AG09319 (cell line): ENCODE results near the gene MIGA1.
"Not testable (repeated sequence)": the region's sequence is repeated elsewhere in the genome, so short reads cannot be mapped to it uniquely, and the experiment has no call there.

Experiments
- DNase-seq: peaks from one replicate; pipeline ENCODE4 v3.0.0-alpha.2; 2010; ENCODE audit warnings: low read depth; ENCODE audit errors: extremely low read depth
- CTCF ChIP-seq: IDR thresholded peaks from 2 replicates; pipeline ENCODE4 v1.5.1; 2011; ENCODE audit warnings: low read depth, mild to moderate bottlenecking, inconsistent platforms, low read length, moderate library complexity

MIGA1 gene

GRCh38 chr1:77776007-77776700 is 3.3 kb upstream of the MIGA1 start:
- TF ChIP-seq CTCF: no peak
- DNase-seq: no peak

GRCh38 chr1:77781683-77782082 is 2.2 kb downstream of the MIGA1 start:
- TF ChIP-seq CTCF: no peak
- DNase-seq: no peak

GRCh38 chr1:77783141-77783540 is 3.7 kb downstream of the MIGA1 start:
- no peak for DNase-seq
- no peak for TF ChIP-seq CTCF

- DNase-seq: not testable (repeated sequence)
Observed at GRCh38 chr1:77786093-77786741, 6.8 kb downstream of the MIGA1 start.

- no peak for DNase-seq
- TF ChIP-seq CTCF: no peak
Observed at GRCh38 chr1:77794550-77794949, 15.1 kb downstream of the MIGA1 start.

- no peak for TF ChIP-seq CTCF
- DNase-seq: no peak
Observed at GRCh38 chr1:77796695-77797405, 17.4 kb downstream of the MIGA1 start.

- no peak for TF ChIP-seq CTCF
- DNase-seq: no peak
Observed at GRCh38 chr1:77797991-77798390, 18.5 kb downstream of the MIGA1 start.
